Hematopoietic multipotent progenitor cell treated with erythropoietin and hydrocortisone succinate and interleukin-3 and kit ligand, for 8 days (in vitro differentiated cells): ENCODE data around the gene RBP7.

ENCODE experiments used
- DNase-seq: peaks from one replicate; pipeline ENCODE4 v3.0.0-alpha.2; 2015

The RBP7 gene

DNA sequence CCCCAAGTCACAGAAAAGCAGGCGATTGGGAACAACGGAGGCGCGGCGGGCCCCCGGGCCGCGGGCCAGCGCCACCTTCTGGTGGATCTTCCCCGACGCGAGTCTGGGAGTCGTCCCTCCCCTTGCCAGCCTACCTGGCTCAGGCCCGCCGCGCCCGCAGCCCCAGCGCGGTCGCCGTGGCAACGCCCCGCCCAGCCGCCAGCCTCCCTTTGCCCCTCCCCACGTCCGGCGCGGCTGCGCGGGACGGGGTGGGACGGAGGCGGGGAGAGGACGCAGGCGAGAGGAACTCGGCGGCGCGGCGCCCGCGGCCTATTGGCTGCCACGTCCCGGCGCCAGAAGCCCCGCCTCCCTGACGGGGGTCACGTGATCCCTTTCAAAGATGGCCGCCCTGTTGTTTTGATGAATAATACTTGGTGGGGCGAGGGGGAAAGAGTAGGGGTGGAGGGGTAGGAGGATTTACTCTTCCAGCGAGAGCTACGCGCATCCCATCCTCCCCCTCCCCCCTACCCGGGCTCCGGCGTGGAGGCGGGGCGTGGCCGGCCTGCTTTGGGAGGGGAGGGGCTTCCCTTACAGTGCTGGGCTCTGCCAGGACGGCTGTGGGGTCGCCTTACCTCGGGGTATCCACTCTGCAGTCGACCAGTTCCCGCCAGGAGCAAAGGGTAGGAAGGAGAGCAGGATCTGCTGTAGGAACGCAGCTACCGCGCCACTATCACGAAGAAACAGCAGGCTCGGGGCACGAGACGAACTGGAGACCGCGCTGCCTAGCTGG lies 35.7 kb downstream of the RBP7 start, which contains the start of gene UBE4B:
TSS of gene UBE4B (plus strand) at position 369 of the 769 bp plus-strand sequence. CDS start 713 bp downstream, outside the sequence.
- DNase-seq, result peak; percentile 97

DNA sequence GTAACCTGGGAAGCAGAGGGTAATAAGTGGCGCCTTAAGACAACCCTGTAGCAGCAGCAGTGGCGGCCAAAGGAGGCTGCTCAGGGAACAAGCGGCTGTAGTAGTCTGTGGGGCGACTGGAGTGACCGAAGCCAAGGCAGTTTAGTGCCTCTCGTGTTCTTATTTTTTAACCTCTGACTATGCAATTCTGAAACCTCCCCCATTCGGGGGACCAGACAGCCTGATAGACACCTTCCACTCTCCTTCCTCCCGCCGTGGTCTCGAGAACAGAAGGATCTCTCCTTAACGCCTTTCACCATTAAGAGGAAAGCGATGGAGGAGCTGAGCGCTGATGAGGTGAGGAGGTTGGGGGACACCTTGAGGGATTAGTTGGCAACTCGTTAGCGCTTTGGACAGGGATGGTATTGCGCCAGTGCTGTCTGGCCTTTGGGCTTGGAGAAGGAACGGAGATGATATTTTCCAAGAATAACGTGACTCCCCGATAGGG lies 36.4 kb downstream of the RBP7 start:
- DNase-seq, result peak; percentile 59

DNA sequence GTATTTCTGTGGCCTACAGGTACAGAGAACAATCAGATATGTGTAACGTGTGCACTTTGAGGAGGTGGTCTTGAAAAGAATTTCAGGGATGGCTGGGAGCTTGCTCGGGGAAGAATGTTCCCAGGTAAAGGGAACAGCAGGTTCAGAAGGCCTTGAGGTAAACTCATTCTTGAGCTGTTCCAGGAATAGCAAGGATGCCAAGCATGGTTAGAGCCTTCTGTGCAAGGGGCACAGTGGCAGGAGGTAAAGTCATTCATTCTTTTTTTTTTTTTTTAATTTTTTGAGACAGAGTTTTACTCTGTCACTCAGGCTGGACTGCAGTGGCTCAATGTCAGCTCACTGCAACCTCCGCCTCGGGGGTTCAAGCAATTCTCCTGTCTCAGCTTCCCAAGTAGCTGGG lies 45.7 kb downstream of the RBP7 start:
- no peak for DNase-seq

DNA sequence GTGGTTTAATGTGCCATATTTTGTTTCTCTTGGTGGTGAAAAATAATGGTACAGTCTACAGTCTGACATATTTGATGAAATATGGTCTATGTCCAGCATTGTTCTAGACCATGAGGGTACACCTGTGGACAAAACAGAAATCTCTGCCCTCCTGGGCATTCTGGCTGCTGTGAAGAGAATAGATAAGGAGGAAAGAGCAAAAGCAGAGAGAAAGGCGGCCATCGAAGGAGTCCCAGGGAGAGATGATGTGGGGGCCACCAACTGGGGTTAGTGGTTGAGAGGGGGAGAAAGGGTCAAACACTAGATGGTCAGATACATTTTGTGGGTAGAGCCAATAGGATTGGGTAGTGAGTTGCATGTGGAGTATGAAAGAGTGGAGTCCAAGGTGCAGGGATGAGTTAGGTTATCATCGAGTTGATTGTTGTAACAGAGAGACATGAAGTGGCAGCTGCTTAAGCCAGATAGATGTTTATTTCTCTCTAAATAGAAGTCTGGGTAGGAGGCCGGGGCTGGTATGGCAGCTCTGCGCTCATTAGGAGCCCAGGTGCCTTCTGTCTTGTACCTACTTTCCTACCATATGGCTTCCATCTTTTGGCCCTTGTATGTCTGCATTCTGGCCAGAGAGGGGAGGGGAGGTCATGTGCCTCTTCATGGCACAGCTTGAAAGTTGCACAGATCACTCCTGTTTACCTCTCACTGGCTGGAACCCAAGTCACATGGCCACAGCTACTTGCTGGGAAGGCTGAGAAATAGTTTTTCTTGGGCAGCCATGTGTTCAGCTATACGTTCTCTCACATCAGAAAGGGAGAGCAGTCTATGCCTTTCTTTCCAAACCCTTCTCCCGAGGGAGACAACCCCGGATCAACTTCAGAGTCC lies 48.7 kb downstream of the RBP7 start:
- peak; percentile 59 for DNase-seq

GRCh38 chr1:10046356-10047085 lies 49.5 kb downstream of the RBP7 start:
- DNase-seq, result peak; percentile 10

DNA sequence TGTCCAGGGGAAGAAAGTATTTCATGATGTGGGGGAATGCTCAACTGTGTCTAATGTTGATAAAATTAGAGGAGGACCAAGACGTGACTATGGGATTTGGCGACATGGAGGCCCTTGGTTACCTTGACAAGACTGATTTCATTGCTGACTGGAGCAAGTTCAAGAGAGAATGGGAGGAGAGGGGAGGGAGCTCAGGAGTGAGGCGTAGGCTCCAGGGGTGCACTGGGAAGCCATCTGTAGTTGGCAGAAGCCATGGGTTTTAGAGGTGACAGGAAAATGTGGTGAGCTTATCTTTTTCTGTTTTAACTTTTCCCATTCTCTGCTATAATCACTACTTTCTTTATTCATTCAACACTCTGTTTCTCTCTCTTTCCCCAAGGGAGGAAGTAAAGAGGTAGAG lies 51.6 kb downstream of the RBP7 start:
- no peak for DNase-seq

DNA sequence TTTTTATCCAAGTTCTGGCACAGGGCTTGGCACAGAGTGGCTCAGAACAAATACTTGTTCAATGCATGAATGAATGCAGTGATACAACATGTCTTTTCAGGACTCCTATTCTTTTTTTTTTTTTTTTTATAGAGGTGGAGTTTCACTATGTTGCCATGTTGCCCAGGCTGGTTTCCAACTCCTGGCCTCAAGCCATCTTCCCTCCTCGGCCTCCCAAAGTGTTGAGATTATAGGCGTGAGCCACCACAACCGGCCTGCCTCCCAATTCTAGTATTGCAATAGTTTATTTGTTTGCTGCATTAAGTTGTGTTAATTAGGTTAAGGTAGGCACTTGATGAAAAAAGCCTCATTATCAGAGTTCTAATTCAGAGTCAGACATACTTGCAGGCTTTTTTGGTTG lies 53.6 kb downstream of the RBP7 start:
- peak; percentile 6 for DNase-seq

DNA sequence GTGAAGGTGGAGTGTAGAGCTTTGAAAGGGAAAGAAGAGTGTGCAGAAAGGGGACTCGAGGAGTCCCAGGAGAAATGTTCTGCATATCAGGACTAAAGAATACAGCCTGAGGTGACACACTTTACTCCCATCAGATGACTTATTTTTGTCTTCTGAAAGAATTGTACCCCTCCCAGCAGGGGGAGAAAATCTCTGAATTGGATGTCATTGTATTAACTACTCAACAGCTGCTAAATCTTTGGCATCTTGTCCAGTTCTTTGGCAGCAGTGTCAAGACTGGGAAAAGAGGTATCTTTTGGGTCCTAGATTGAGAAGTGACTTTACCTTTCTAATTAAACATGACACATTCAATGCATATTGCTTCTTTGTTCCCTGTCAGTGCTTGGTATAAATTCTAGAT lies 54.6 kb downstream of the RBP7 start:
- no peak for DNase-seq

DNA sequence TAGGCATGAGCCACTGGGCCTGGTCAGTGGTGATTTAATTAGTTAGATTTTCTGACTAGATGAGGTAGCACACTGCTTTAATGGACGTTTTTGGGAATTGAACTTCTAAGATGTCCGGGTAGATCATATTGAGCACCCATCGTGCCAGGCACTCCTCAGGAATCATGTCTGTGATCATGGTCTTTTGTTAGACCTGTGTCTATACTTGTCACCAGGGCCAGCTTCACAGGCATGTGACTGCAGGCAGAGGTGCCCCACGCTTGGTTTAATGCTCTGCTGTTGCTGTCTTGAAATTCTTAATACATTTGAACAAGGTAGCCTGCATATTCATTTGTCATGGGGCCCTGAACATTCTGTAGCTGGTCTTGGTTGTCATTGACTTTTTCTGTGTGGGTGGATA lies 55.3 kb downstream of the RBP7 start:
- no peak for DNase-seq

GRCh38 chr1:10054465-10054864 lies 57.4 kb downstream of the RBP7 start:
- no peak for DNase-seq

- no peak for DNase-seq
These were observed 59.6 kb downstream of the RBP7 start for GRCh38 chr1:10056599-10056987.

DNA sequence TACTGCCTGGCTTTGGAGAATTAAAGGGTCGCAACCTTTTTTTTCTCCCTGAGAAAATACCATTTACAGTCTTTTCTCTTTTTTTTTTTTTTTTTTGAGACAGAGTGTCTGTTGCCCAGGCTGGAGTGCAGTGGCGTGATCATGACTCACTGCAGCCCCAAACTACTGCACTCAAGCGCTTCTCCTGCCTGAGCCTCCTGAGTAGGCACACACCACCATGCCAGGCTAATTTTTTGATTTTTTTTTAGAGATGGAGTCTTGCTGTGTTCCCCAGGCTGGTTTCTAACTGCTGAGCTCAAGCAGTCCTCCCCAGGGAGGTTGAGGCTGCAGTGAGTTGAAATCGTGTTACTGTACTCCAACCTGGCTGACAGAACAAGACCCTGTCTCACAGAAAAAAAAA lies 60.3 kb downstream of the RBP7 start:
- no peak for DNase-seq

GRCh38 chr1:10057796-10058195 lies 60.8 kb downstream of the RBP7 start:
- no peak for DNase-seq

- DNase-seq, result no peak
These were observed 62.3 kb downstream of the RBP7 start for GRCh38 chr1:10059342-10059718.

- no peak for DNase-seq
These were observed 63.5 kb downstream of the RBP7 start for GRCh38 chr1:10060311-10061100.

GRCh38 chr1:10061276-10061675 lies 64.2 kb downstream of the RBP7 start:
- no peak for DNase-seq

DNA sequence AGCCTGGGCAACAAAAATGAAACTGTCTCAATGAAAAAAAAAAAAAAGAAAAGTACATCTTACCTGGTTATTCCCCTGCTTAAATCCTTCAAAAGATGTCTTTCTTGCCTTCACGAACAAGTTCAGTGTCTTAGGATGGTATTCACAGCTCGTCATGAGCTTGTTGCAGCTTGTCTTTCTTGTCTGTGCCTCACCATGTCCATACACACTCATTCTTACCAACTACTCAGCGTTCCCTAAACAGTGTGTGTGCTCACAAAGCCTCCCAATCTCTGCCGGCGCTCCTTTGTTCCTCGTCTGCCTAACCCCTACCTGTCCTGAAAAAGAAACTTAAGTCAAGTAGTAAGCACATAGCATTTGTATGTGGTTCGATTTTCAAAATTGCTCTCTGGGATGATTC lies 66.8 kb downstream of the RBP7 start:
- no peak for DNase-seq

GRCh38 chr1:10064416-10065343 lies 67.7 kb downstream of the RBP7 start:
- no peak for DNase-seq

DNA sequence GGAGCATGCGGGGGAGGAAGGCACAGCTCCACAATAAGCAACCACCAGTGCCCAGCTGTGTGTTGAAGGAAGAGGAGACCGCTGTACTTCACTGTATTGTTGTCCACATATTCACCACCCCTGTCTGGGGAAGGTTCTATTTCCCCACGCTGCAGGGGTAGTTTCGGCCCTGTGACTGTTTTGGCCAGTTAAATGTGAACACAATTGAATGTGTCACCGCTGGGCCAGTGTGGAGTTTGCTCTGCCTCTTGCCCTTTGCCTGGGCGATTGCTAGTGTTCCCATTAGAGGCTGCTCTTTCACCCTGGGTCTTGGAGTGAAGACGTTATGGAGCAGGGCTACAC lies 68.3 kb downstream of the RBP7 start:
- DNase-seq, result peak; percentile 6
